Measurements from ENCODE around the gene ACR.

Gene ACR

DNA sequence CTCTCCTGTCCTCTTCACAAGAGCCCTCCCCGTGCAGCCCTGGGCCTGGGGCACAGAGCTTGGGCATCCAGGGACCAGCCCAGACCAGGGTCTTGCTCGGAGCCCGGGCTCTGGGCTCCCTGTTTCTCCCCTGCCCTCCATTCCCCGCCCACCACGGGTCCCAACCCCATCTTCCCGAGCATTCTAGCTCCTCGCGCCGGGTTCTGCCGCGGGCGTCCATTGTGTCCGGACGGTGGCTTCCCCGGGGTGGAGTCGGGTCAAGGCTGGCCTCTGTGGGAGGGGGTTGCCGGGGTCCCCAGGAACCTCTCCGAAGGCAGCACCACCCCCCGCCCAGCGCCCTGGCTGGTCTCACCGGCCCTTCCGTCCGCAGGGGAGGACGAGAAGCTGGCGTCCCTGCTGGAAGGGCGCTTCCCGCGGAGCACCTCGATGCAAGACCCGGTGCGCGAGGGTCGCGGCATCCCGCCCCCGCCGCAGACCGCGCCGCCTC lies 18.1 kb upstream of the ACR start:
- Histone ChIP-seq H3K36me3 (ENCODE audit: control insufficient read depth in 2 of 2, insufficient read depth in 2 of 2, low read length in 2 of 2) (no peaks in the 10 kb centered on the region), H3K27ac (ENCODE audit: low read length) (no peak overlapping the region), H3K27me3 (ENCODE audit: control insufficient read depth in 1 of 2, insufficient read depth in 2 of 2, low read length in 2 of 2) (peaks cover 8 to 24% of the 10 kb centered on the region in 2 donors), H3K9me3 (ENCODE audit: control insufficient read depth in 2 of 2, low read length in 2 of 2) (no peaks in the 10 kb centered on the region), H3K4me1 (ENCODE audit: control insufficient read depth, insufficient read depth, low read length) (no peaks in the 10 kb centered on the region), H3K4me3 (ENCODE audit: low read length in 2 of 2) (no peak overlapping the region), H3K9ac (ENCODE audit: low read length in 2 of 2) (no peak overlapping the region)

DNA sequence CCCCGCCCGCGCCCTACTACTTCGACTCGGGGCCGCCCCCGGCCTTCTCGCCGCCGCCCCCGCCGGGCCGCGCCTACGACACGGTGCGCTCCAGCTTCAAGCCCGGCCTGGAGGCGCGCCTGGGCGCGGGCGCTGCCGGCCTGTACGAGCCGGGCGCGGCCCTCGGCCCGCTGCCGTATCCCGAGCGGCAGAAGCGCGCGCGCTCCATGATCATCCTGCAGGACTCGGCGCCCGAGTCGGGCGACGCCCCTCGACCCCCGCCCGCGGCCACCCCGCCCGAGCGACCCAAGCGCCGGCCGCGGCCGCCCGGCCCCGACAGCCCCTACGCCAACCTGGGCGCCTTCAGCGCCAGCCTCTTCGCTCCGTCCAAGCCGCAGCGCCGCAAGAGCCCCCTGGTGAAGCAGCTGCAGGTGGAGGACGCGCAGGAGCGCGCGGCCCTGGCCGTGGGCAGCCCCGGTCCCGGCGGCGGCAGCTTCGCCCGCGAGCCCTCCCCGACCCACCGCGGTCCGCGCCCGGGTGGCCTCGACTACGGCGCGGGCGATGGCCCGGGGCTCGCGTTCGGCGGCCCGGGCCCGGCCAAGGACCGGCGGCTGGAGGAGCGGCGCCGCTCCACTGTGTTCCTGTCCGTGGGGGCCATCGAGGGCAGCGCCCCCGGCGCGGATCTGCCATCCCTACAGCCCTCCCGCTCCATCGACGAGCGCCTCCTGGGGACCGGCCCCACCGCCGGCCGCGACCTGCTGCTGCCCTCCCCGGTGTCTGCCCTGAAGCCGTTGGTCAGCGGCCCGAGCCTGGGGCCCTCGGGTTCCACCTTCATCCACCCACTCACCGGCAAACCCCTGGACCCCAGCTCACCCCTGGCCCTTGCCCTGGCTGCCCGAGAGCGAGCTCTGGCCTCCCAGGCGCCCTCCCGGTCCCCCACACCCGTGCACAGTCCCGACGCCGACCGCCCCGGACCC lies 17.4 kb upstream of the ACR start:
- Histone ChIP-seq H3K27me3 (ENCODE audit: control insufficient read depth in 1 of 2, insufficient read depth in 2 of 2, low read length in 2 of 2) (peaks cover 8 to 24% of the 10 kb centered on the region in 2 donors), H3K36me3 (ENCODE audit: control insufficient read depth in 2 of 2, insufficient read depth in 2 of 2, low read length in 2 of 2) (no peaks in the 10 kb centered on the region), H3K9me3 (ENCODE audit: control insufficient read depth in 2 of 2, low read length in 2 of 2) (no peaks in the 10 kb centered on the region), H3K9ac (ENCODE audit: low read length in 2 of 2) (no peak overlapping the region), H3K4me1 (ENCODE audit: control insufficient read depth, insufficient read depth, low read length) (no peaks in the 10 kb centered on the region), H3K27ac (ENCODE audit: low read length) (no peak overlapping the region), H3K4me3 (ENCODE audit: low read length in 2 of 2) (no peak overlapping the region)

DNA sequence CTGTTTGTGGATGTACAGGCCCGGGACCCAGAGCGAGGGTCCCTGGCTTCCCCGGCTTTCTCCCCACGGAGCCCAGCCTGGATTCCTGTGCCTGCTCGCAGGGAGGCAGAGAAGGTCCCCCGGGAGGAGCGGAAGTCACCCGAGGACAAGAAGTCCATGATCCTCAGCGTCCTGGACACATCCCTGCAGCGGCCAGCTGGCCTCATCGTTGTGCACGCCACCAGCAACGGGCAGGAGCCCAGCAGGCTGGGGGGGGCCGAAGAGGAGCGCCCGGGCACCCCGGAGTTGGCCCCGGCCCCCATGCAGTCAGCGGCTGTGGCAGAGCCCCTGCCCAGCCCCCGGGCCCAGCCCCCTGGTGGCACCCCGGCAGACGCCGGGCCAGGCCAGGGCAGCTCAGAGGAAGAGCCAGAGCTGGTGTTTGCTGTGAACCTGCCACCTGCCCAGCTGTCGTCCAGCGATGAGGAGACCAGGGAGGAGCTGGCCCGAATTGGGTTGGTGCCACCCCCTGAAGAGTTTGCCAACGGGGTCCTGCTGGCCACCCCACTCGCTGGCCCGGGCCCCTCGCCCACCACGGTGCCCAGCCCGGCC lies 16.7 kb upstream of the ACR start:
- H3K9me3 ChIP-seq (ENCODE audit: control insufficient read depth in 2 of 2, low read length in 2 of 2), result no peaks in the 10 kb centered on the region
- H3K4me1 ChIP-seq (ENCODE audit: control insufficient read depth, insufficient read depth, low read length), result no peaks in the 10 kb centered on the region
- H3K27me3 ChIP-seq (ENCODE audit: control insufficient read depth in 1 of 2, insufficient read depth in 2 of 2, low read length in 2 of 2), result peaks cover 8 to 24% of the 10 kb centered on the region in 2 donors
- H3K4me3 ChIP-seq (ENCODE audit: low read length in 2 of 2), result no peak overlapping the region
- H3K27ac ChIP-seq (ENCODE audit: low read length), result no peak overlapping the region
- no peak overlapping the region for H3K9ac ChIP-seq (ENCODE audit: low read length in 2 of 2)
- H3K36me3 ChIP-seq (ENCODE audit: control insufficient read depth in 2 of 2, insufficient read depth in 2 of 2, low read length in 2 of 2), result peaks cover 0 to 2% of the 10 kb centered on the region in 2 donors

- peaks cover 8 to 24% of the 10 kb centered on the region in 2 donors for H3K27me3 ChIP-seq (ENCODE audit: control insufficient read depth in 1 of 2, insufficient read depth in 2 of 2, low read length in 2 of 2)
- no peak overlapping the region for H3K9ac ChIP-seq (ENCODE audit: low read length in 2 of 2)
- H3K36me3 ChIP-seq (ENCODE audit: control insufficient read depth in 2 of 2, insufficient read depth in 2 of 2, low read length in 2 of 2), result peaks cover 0 to 3% of the 10 kb centered on the region in 2 donors
- no peaks in the 10 kb centered on the region for H3K4me1 ChIP-seq (ENCODE audit: control insufficient read depth, insufficient read depth, low read length)
- H3K27ac ChIP-seq (ENCODE audit: low read length), result no peak overlapping the region
- H3K4me3 ChIP-seq (ENCODE audit: low read length in 2 of 2), result no peak overlapping the region
- no peaks in the 10 kb centered on the region for H3K9me3 ChIP-seq (ENCODE audit: control insufficient read depth in 2 of 2, low read length in 2 of 2)
Observed at GRCh38 chr22:50722048-50722701, 15.8 kb upstream of the ACR start.

DNA sequence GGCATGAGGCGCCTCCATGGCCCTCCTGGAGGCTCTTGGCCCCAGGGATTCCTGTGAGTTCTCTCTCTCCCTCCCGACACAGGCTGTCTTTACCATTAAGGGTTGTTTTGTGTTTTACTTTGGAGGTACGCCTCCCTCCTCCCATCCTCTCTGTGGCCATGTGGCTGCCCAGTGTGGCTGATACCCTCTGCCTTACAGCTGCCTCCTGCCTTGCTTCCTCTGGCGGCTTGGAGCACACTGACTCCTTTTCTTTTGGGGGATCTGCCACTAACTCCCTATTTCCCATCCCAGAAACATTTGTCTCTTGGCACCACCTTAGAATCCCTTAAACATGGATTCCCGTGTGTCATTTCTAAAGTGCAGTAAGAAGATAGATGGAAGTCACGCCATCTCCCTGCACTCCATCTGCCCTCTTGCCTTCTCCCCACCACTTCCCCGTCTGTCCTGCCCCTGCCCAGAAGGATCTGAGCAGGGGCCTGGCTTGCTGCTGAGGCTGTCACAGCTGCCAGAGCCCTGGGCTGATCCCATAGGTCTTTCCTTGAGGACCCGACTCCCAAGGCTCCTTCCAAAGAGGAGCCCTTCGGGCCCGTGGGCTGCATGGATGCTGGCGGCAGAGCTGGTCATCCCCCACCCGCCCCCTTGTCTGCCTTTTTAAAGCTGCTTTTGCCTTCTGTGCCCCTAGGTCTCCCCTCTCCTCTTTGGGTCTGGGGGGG lies 15.1 kb upstream of the ACR start:
- Histone ChIP-seq H3K9ac (ENCODE audit: low read length in 2 of 2) (no peak overlapping the region), H3K4me3 (ENCODE audit: low read length in 2 of 2) (no peak overlapping the region), H3K4me1 (ENCODE audit: control insufficient read depth, insufficient read depth, low read length) (no peaks in the 10 kb centered on the region), H3K27ac (ENCODE audit: low read length) (no peak overlapping the region), H3K36me3 (ENCODE audit: control insufficient read depth in 2 of 2, insufficient read depth in 2 of 2, low read length in 2 of 2) (peaks cover 0 to 3% of the 10 kb centered on the region in 2 donors), H3K9me3 (ENCODE audit: control insufficient read depth in 2 of 2, low read length in 2 of 2) (no peaks in the 10 kb centered on the region), H3K27me3 (ENCODE audit: control insufficient read depth in 1 of 2, insufficient read depth in 2 of 2, low read length in 2 of 2) (peaks cover 8 to 24% of the 10 kb centered on the region in 2 donors)

DNA sequence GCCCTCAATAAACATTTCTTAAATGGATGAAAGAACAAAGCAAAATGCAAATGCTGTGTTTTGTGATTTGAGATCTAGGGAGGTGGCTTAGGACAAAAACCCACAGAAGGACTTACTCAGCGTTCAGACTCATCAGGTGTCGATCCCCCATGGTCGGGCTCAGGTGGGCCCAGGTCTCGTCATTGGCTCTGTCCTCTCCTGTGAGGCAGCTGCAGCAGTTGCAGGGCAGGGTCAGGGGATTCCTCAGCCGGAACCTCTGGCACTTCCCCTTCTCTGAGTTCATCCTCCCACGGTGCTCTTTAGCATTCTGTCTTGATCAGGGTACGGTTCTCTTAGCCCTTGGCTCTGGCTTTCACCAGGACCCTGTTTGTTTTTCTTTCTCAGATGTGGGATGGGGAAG lies 14.0 kb upstream of the ACR start:
- peaks cover 8 to 23% of the 10 kb centered on the region in 2 donors for H3K27me3 ChIP-seq (ENCODE audit: control insufficient read depth in 1 of 2, insufficient read depth in 2 of 2, low read length in 2 of 2)
- peaks cover 0 to 3% of the 10 kb centered on the region in 2 donors for H3K36me3 ChIP-seq (ENCODE audit: control insufficient read depth in 2 of 2, insufficient read depth in 2 of 2, low read length in 2 of 2)
- H3K9me3 ChIP-seq (ENCODE audit: control insufficient read depth in 2 of 2, low read length in 2 of 2), result no peaks in the 10 kb centered on the region
- H3K9ac ChIP-seq (ENCODE audit: low read length in 2 of 2), result no peak overlapping the region
- H3K4me1 ChIP-seq (ENCODE audit: control insufficient read depth, insufficient read depth, low read length), result no peaks in the 10 kb centered on the region
- H3K4me3 ChIP-seq (ENCODE audit: low read length in 2 of 2), result no peak overlapping the region
- H3K27ac ChIP-seq (ENCODE audit: low read length), result no peak overlapping the region

- H3K36me3 ChIP-seq (ENCODE audit: control insufficient read depth in 2 of 2, insufficient read depth in 2 of 2, low read length in 2 of 2), result peaks cover 0 to 3% of the 10 kb centered on the region in 2 donors
- no peak overlapping the region for H3K9ac ChIP-seq (ENCODE audit: low read length in 2 of 2)
- no peak overlapping the region for H3K4me3 ChIP-seq (ENCODE audit: low read length in 2 of 2)
- no peak overlapping the region for H3K27ac ChIP-seq (ENCODE audit: low read length)
- no peaks in the 10 kb centered on the region for H3K9me3 ChIP-seq (ENCODE audit: control insufficient read depth in 2 of 2, low read length in 2 of 2)
- peaks cover 8 to 18% of the 10 kb centered on the region in 2 donors for H3K27me3 ChIP-seq (ENCODE audit: control insufficient read depth in 1 of 2, insufficient read depth in 2 of 2, low read length in 2 of 2)
- H3K4me1 ChIP-seq (ENCODE audit: control insufficient read depth, insufficient read depth, low read length), result no peaks in the 10 kb centered on the region
Observed at GRCh38 chr22:50724616-50725015, 13.4 kb upstream of the ACR start.

DNA sequence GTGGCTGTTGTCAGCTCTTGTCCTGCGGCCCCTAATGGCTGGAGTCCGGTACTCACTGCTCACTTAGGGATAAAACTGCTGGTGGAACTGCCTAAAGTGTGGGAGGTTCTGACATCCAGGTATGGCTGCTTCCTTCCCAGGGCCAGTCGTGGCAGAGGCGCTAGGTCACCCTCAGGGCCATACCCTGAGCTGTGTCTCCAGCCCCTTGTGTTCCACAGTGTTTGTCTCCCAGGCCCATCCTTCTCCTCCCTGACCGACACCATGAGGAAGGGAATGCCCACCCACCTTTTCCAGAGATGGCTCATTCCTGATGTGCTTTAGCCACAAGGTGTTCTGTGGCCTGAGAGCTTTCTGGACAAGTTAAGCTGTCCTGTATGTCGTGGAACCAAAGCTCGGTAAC lies 12.4 kb upstream of the ACR start:
- no peaks in the 10 kb centered on the region for H3K4me1 ChIP-seq (ENCODE audit: control insufficient read depth, insufficient read depth, low read length)
- peaks cover 0 to 3% of the 10 kb centered on the region in 2 donors for H3K36me3 ChIP-seq (ENCODE audit: control insufficient read depth in 2 of 2, insufficient read depth in 2 of 2, low read length in 2 of 2)
- H3K9me3 ChIP-seq (ENCODE audit: control insufficient read depth in 2 of 2, low read length in 2 of 2), result no peaks in the 10 kb centered on the region
- no peak overlapping the region for H3K9ac ChIP-seq (ENCODE audit: low read length in 2 of 2)
- peaks cover 9 to 23% of the 10 kb centered on the region in 2 donors for H3K27me3 ChIP-seq (ENCODE audit: control insufficient read depth in 1 of 2, insufficient read depth in 2 of 2, low read length in 2 of 2)
- H3K4me3 ChIP-seq (ENCODE audit: low read length in 2 of 2), result no peak overlapping the region
- H3K27ac ChIP-seq (ENCODE audit: low read length), result no peak overlapping the region

DNA sequence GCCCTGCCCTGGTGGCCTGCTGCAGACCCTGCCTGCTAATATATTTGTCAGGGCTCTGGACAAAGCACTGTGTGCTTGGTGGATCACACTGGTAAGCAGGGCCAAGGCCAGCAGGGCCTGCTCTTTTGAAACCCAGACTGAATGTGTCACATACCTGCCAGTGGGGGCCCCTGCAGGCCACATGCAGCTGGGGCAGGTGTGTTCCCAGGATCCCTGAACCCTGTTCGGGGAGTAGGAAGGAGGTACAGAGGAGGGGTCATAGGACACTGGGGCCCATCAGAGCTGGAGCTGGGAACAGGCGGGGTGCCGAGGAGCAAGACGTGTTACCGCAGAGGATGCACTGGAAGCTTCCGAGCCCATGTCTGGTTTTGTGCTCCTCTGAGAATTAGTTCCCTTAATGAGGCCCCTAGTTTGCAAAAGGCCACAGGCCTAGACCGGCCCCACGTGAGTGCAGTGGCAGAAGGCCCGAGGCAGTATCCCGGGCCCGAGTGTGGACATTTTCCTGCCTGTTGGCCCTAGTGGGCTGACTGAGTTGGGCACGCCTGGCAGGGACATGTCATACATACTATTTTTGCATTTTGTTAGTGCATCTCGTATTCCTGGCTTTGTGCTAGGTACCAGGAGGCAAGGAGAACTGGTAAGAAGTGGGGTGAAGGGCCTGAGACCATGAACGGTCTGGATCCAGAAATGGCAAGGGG lies 11.2 kb upstream of the ACR start:
- Histone ChIP-seq H3K4me3 (ENCODE audit: low read length in 2 of 2) (no peak overlapping the region), H3K4me1 (ENCODE audit: control insufficient read depth, insufficient read depth, low read length) (peaks cover under 1% of the 10 kb centered on the region), H3K27ac (ENCODE audit: low read length) (no peak overlapping the region), H3K9ac (ENCODE audit: low read length in 2 of 2) (no peak overlapping the region), H3K27me3 (ENCODE audit: control insufficient read depth in 1 of 2, insufficient read depth in 2 of 2, low read length in 2 of 2) (peaks cover 6 to 16% of the 10 kb centered on the region in 2 donors), H3K9me3 (ENCODE audit: control insufficient read depth in 2 of 2, low read length in 2 of 2) (no peaks in the 10 kb centered on the region), H3K36me3 (ENCODE audit: control insufficient read depth in 2 of 2, insufficient read depth in 2 of 2, low read length in 2 of 2) (peaks cover 0 to 3% of the 10 kb centered on the region in 2 donors)

Measured in stomach smooth muscle (tissue), 2 donors.